Measurements from ENCODE around the gene ABCB11.

DNA sequence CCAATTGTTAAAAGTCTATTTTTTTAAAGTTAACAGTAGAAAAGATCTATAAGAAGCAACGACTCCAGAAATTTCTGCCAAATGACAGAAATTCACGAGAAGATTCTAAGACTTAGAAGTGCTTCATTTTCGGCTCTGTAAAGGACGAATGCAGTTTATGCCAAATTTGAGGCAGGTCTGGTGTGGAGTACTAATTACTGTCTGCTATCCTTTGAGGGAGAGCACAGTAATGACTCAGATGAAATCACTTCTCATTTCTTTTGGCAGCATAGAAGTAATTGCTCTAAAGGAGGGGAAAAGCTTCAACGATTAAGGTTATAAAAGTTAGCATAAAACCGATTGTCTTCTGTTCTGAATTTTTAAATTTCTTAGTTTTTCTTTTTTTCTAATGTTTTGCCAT, 118.7 kb downstream of the ABCB11 start:
- TF ChIP-seq CTCF (IDR thresholded peaks at IDR 0.05; ENCODE audit: low read depth, low read length) (no peak), POLR2A (IDR thresholded peaks at IDR 0.05; ENCODE audit: extremely low read depth, insufficient read length) (no peak), MYC (IDR thresholded peaks at IDR 0.05; ENCODE audit: low read depth, low read length) (no peak)
- TF ChIP-seq, protein P1, sequence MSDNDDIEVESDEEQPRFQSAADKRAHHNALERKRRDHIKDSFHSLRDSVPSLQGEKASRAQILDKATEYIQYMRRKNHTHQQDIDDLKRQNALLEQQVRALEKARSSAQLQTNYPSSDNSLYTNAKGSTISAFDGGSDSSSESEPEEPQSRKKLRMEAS (IDR thresholded peaks at IDR 0.05; ENCODE audit: low read depth, low read length): no peak
